SU-DHL-6 (cell line): ENCODE results near the gene BTN2A1.

Experiments
- H2AFZ ChIP-seq: fragments of 200-600 bp; sonication (generic); 2 replicates; pipeline ENCODE4 v1.6.1; 2014; ENCODE audit warnings: low read depth, mild to moderate bottlenecking, moderate library complexity, mixed read lengths, antibody characterized with exemption, low read length; ENCODE audit not compliant: severe bottlenecking
- H3F3A ChIP-seq: fragments of 200-600 bp; shearing (Covaris generic); 2 replicates; pipeline ENCODE4 v1.6.0; 2016; ENCODE audit warnings: antibody characterized with exemption, mild to moderate bottlenecking; ENCODE audit not compliant: insufficient read depth
- H3K27ac ChIP-seq: fragments of 200-600 bp; sonication (generic); 2 replicates; pipeline ENCODE4 v1.5.1; 2016; ENCODE audit warnings: low read depth, mild to moderate bottlenecking, low read length, moderate library complexity, mixed read lengths
- H3K27me3 ChIP-seq: fragments of 200-600 bp; sonication (generic), shearing (Covaris generic); 2 replicates; pipeline ENCODE4 v1.6.0; 2014; ENCODE audit warnings: mild to moderate bottlenecking, low read length
- H3K36me3 ChIP-seq: fragments of 200-600 bp; sonication (generic); 2 replicates; pipeline ENCODE4 v1.6.1; 2014; ENCODE audit warnings: mild to moderate bottlenecking, low read length, mixed read lengths
- H3K4me2 ChIP-seq: fragments of 300-600, 200-600 bp; shearing (Covaris generic), sonication (generic); 2 replicates; pipeline ENCODE4 v1.6.0; 2014; ENCODE audit warnings: low read length, low read depth, mild to moderate bottlenecking; ENCODE audit not compliant: poor library complexity, severe bottlenecking
- H3K4me3 ChIP-seq: fragments of 200-600 bp; sonication (generic); 2 replicates; pipeline ENCODE4 v1.5.1; 2014; ENCODE audit warnings: antibody characterized with exemption, low read length, mild to moderate bottlenecking, mixed read lengths; ENCODE audit not compliant: insufficient read depth, poor library complexity, severe bottlenecking
- H3K79me2 ChIP-seq: fragments of 200-600 bp; sonication (generic); 2 replicates; pipeline ENCODE4 v1.6.1; 2014; ENCODE audit warnings: mild to moderate bottlenecking, low read length, moderate library complexity; ENCODE audit not compliant: insufficient read depth
- H3K9ac ChIP-seq: fragments of 200-600 bp; sonication (generic); 2 replicates; pipeline ENCODE4 v1.7.0; 2014; ENCODE audit warnings: mild to moderate bottlenecking, low read length
- H3K9me2 ChIP-seq: fragments of 200-600 bp; sonication (generic); replicated peaks from 2 replicates; pipeline ENCODE4 v1.6.1; 2014; ENCODE audit warnings: low read length; ENCODE audit not compliant: insufficient read depth
- H3K9me3 ChIP-seq: fragments of 200-600 bp; sonication (generic); 2 replicates; pipeline ENCODE4 v1.6.1; 2014; ENCODE audit warnings: low read length, mixed read lengths; ENCODE audit not compliant: insufficient read depth
- H4K20me1 ChIP-seq: fragments of 200-600 bp; sonication (generic); 2 replicates; pipeline ENCODE4 v1.6.1; 2014; ENCODE audit warnings: low read depth, mild to moderate bottlenecking, antibody characterized with exemption, low read length, moderate library complexity, mixed read lengths
- CTCF ChIP-seq: fragments of 200-600 bp; sonication (generic); IDR thresholded peaks from one replicate; pipeline ENCODE4 v1.5.1; 2017; ENCODE audit warnings: antibody characterized with exemption, mild to moderate bottlenecking, low read length, moderate library complexity; ENCODE audit not compliant: insufficient read depth, poor library complexity, severe bottlenecking
- EZH2phosphoT487 ChIP-seq: fragments of 200-600 bp; sonication (generic), shearing (Covaris generic); conservative IDR thresholded peaks from 2 replicates; pipeline ENCODE4 v1.6.1; 2018; ENCODE audit warnings: mild to moderate bottlenecking, antibody characterized with exemption, low read length, moderate library complexity, mixed read lengths

BTN2A1 gene

GRCh38 chr6:26484161-26484560 is 26.4 kb downstream of the BTN2A1 start:
- H4K20me1 ChIP-seq, result no peaks in the 10 kb centered on the region
- no peaks in the 10 kb centered on the region; the same call in 1 of the 2 replicates for H3K27me3 ChIP-seq
- no peaks in the 10 kb centered on the region for H3K79me2 ChIP-seq
- no peak overlapping the region for H3K27ac ChIP-seq
- H3K4me2 ChIP-seq, result no peak overlapping the region
- no peak overlapping the region for H3K9ac ChIP-seq
- H3K4me3 ChIP-seq, result no peak overlapping the region
- H3K36me3 ChIP-seq, result peaks cover 5% of the 10 kb centered on the region; the same call in 1 of the 2 replicates
- no peaks in the 10 kb centered on the region for H3F3A ChIP-seq
- H2AFZ ChIP-seq, result no peak overlapping the region
- H3K9me2 ChIP-seq, result no peaks in the 10 kb centered on the region
- TF ChIP-seq CTCF (no peak), EZH2phosphoT487 (no peak)
- no peaks in the 10 kb centered on the region for H3K9me3 ChIP-seq

GRCh38 chr6:26485112-26485780 is 27.5 kb downstream of the BTN2A1 start:
- Histone ChIP-seq H3K27me3 (no peaks in the 10 kb centered on the region; the same call in 1 of the 2 replicates), H3K36me3 (peaks cover 5% of the 10 kb centered on the region; the same call in 1 of the 2 replicates), H3K9me3 (no peaks in the 10 kb centered on the region), H3K4me2 (no peak overlapping the region), H3K79me2 (no peaks in the 10 kb centered on the region), H3K27ac (no peak overlapping the region), H2AFZ (no peak overlapping the region), H3K4me3 (no peak overlapping the region), H3K9ac (no peak overlapping the region), H4K20me1 (no peaks in the 10 kb centered on the region), H3K9me2 (no peaks in the 10 kb centered on the region), H3F3A (no peaks in the 10 kb centered on the region)
- TF ChIP-seq EZH2phosphoT487, result no peak
- TF ChIP-seq CTCF, result no peak

GRCh38 chr6:26486358-26486757 is 28.6 kb downstream of the BTN2A1 start:
- Histone ChIP-seq H3K9me2 (no peaks in the 10 kb centered on the region), H2AFZ (no peak overlapping the region), H3K36me3 (no peaks in the 10 kb centered on the region), H3K27ac (no peak overlapping the region), H3K4me3 (no peak overlapping the region), H3F3A (no peaks in the 10 kb centered on the region), H3K9me3 (no peaks in the 10 kb centered on the region), H3K27me3 (no peaks in the 10 kb centered on the region; the same call in 1 of the 2 replicates), H3K79me2 (no peaks in the 10 kb centered on the region), H3K4me2 (no peak overlapping the region), H4K20me1 (no peaks in the 10 kb centered on the region), H3K9ac (no peak overlapping the region)
- no peak for TF ChIP-seq EZH2phosphoT487
- TF ChIP-seq CTCF, result no peak
